Ecto neural progenitor cell (in vitro differentiated cells): ENCODE measurements around the gene TRIM17.

Experiments
- DNase-seq: peaks from one replicate; pipeline ENCODE4 v3.0.0-alpha.2; 2018; ENCODE audit warnings: low spot score

Gene TRIM17

DNA sequence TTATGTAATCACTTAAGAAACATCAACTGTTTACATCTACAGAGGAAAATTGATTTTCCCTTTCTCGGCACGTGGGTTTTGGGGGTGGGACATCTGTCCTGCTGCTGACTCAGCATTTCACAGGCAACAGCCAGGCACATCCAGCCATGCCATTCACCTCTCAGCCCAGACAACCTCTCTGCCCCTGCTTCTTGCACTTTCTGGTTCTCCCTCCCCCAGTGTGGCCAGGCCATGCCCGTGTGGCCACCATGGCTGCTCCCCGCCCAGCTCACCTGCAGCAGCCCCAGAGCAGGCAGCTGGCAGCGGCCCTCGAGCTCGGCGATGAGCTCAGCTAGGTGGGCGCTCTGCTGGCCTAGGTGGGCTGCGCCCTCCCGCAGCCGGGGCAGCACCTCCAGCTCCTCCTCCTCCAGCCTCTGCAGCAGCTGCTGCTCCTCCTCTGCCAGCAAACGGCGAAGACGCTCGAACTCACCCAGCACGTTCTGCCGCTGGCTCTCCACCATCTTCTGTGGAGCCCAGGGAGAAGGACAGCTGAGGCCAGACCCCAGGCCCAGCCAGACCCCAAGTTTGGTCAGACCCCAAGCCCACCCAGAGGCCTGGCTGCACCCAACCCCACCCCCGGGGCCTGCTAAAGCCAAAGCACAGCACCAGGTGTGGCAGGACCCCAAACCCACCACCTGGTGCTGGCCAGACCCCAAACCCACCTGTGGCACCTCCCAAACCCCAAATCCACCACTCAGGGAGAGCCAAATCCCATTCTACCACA, 15.8 kb downstream of the TRIM17 start:
- DNase-seq: no peak

GRCh38 chr1:228400237-228400651, 16.4 kb downstream of the TRIM17 start:
- DNase-seq: no peak

- DNase-seq: no peak
These were observed 17.0 kb downstream of the TRIM17 start for GRCh38 chr1:228399531-228400236.

DNA sequence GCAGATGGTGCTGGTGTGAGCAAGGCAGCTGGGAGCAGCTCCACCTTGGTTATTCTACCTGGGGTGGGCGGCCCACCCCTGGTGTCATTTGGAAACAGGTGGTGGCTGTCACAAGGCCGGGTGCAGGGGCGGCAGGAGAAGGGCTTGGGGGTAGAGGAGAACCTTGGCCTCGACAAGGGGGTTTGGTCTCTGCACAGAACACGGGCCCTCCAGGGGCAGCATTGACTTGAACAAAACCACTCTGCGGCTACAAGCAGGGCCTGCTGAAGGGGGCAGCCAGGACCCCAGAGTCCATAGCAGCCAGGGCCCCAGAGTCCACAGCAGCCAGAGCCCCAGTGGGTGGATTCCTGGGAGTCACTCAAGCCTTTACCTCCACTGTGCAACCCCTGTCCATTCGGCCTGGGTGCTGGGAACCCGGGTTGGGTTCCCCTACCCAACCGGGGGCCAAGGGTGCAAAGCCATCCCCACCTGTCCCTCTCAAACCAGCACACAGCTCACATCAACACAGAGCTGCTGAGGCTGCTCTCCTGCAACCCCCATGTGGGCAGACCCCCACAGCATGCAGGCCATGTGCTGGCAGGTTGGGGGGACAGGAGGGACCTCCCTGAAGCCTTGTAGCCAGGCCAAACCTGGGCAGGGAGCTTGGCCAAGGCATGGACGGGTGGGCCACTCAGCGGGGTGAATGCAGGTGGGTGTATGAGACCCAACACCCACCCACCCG, 17.8 kb downstream of the TRIM17 start:
- no peak for DNase-seq

DNA sequence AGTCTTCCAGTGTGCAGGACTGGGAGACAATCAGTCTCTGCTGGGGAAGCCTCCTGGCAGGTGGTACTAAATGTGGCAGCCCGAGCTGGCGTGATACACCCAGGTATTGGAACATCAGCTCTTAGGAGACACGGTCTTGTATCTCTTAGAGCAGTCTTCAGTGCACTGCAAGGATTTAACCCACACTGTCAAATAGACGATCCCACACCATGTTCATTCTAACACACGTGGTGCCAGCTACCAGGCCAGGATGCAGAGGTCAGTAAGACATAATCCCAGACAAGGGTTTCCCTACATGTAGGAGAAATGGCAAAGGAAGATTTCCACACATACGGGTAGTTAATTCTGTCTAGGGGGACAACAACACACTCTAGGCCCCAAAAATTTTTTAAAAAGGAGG, 18.7 kb downstream of the TRIM17 start:
- no peak for DNase-seq

DNA sequence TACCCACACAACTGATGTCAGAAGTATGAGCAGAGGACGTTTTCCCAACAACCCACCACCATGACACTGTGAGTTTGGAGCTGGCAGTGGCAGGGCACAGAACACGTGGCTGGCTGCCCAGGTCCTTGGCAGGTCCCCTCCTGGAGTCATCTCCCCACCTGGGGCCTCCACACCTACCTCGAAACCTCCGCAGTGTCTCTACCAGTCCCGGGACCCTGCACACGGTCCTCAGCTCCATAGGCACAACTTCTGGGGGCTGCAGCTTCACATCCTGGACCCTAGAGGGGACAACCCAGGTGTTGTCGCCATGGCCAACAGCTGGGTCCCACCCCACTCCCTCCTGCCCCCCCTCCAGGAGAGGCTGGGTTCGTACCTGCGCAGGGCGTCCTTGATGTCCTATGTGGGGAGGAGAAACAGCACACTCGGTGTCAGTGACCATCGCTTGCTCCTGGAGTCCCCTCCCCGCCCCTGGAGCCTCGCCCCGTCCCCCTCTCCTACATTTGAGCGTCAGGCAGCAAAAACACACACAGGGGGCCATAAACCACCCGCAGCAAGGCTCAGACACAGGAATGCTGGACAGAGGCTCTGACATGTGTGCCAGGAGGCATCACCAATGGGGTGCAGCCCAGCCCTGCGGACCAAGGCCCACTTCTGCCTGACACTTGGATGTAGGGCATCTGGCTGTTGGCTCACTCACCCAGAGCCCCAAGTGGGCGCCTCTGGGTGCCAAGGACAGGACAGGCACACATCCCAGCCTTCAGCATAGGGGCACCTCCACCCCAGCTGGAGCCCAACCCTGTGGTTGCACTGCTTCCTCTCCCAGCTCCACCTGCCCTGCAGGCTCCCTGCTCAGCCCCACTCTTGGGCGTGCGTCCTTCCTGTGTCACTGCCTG, 19.6 kb downstream of the TRIM17 start:
- no peak for DNase-seq

- DNase-seq: no peak
These were observed 21.9 kb downstream of the TRIM17 start for GRCh38 chr1:228394571-228395394.

GRCh38 chr1:228393811-228394570, 22.7 kb downstream of the TRIM17 start:
- no peak for DNase-seq

- no peak for DNase-seq
These were observed 23.4 kb downstream of the TRIM17 start for GRCh38 chr1:228393268-228393701.

GRCh38 chr1:228392111-228392936, 24.3 kb downstream of the TRIM17 start:
- DNase-seq: no peak

DNA sequence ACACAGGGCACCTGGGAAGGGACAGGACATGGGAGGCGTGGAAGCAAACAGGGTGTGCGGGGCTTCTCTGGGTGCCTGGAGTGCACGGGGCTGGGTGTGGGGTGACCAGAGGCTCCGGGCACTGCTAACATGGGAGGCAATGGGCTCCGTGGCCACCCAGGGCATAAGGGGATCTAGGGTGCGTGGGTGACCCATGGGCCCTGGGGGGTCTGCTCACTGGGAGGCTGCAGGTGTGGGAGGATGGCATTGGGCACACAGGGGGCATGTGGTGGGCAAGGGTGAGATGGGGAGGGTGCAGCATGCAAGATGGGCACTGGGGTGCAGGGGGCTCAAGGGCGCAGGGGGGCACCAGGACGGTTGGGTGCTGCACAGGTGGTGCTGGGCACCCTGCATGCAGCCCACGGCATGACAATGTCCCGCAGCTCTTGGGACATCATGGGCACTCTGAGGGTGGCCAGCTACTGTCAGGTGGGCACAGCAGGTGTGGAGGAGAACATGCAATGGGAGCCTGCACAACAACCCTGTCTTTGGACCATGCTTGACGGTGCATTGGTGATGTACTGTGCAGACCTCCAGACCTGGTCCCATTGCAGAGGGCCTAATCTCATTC, 25.1 kb downstream of the TRIM17 start:
- no peak for DNase-seq

DNA sequence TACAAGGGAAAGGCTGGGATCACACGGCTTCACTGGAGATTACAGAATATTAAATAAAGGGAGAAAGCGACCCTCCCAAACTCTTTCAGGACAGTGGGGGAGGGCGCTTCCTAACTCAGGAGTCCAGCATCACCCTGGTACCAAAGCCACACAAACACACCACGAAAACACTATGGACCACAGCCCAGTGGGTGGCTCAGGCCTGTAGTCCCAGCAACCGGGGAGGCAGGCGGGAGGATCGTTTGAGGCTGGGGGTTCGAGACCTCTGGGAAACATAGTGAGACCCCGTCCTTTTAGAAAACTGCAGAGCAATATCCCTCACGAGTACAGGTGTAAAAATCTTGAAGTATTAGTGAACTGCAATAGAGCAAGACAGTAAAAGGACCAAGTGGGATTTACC, 26.0 kb downstream of the TRIM17 start:
- DNase-seq: no peak

DNA sequence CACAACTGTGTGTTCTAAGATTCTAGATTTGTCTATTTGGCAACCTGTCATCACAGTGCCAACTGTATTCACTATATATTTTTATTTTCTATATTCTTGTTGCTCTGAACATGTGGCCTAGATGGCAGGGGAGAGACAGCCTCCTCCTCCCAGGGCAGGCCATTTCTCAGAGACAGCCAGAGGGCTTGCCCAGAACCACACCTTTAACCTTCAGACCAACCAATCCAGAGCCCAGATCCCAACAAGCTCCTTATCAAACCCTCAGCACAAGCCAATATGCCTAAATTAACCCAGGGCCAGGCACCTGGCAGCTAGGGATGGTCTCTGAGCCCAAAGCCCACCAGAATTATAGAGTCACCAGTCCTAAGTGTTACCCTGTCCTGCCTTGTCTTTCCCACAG, 29.3 kb downstream of the TRIM17 start:
- DNase-seq: no peak

DNA sequence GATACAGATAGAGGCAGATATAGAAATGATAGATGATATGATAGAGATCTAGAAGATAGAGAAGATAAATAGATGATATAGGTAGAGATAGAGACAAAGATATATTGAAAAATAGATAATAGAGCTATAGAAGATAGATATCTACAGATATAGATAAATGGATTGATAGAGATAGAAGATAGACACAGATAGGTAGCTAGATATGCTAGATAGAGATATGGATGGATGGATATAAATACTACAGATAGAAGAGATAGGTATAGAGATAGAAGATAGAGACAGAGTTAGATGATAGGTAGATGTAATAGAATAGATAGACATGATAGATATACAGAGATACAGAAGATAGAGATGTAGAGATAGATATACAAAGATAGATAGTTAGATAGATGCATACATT, 31.4 kb downstream of the TRIM17 start:
- no peak for DNase-seq

DNA sequence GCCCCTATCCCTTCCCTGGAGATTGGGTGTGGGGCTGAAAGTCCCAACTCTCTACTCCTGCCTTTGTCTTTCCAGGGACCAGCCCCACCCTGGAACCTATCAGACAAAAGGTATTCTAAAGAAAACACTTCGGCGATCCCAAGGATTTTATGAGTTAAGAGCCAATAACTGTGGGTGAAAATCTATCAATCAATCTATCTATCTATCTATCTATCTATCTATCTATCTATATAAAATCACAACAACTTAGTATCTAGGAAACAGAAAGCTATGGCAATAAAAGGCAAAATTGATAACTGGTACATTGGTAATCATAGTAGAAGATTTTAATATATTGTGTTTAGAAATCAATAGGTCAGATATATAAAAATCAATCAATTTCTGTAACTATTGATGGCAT, 32.9 kb downstream of the TRIM17 start:
- no peak for DNase-seq

DNA sequence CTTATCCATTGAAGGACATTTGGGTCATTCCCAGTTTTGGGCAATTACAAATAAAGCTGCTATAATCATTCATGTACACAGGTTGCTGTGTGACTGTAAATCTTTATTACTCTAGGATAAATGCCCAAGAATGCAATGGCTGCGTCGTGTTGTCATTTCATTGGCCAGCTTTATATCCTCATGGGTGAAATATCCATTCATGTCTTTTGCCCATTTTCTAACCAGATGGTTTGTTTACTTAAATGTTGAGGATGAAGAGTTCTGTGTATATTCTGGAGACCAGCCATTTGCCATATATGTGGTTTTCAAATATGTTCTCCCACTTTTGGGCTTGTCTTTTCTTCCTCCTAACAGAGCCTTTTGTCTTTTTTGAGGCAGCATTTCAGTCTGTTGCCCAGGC, 35.3 kb downstream of the TRIM17 start:
- DNase-seq: no peak

DNA sequence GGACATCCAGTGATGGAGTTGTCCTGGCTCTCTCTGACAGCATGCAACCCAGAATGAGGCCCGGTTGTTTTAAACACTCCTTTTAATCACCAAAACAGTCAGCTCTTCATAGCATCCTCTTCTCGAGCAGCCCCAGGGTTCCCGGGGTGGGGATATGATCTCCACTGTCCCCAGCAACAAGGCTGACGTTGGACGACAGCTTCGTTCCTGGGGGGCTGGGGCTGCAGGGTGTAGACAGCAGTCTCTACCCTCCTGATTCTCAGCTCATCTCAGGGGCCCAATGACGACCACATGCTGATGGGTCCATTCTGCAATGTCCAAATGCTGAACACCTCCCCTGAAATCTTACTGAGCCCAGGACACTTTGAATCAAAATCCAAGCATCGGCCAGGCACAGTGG, 37.0 kb downstream of the TRIM17 start:
- no peak for DNase-seq

DNA sequence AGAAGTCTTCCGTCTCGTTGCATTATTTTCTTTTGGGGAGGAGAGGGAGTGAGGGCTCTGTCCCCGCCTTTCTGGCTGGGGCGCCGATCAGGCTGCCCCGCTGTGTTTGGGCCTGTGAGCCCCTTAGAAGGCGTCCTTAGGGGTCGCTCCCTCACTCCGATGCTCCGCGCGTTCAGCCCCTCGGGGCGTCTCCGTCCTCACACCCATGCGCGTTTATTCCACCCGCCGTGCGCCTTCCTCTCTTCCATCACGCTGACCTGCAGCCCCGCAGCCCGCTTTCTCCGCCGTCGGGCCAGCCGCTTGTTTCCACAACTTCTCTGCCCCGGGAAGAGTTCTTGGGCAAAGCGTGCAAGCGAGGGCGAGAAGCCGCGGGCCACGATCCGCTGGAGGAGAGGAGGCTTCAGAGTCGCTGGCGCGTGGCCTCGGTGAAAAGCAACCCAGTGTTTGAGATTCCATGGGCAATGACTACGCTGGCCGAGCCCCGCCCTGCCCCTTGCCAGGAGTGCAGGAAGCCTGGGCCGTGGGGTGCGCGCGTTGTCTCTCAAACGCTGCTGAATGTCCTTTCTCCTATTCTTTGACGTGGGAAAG, 37.7 kb downstream of the TRIM17 start:
- peak; percentile 63 for DNase-seq
